Type B pancreatic cell (in vitro differentiated cells): ENCODE data around the gene RTN4IP1. TPM values are rescaled to one million over a fixed set of nuclear protein-coding genes. Genes with fewer than 3 reads are reported as not detected.

Source experiments
- DNase-seq: peaks from one replicate; pipeline ENCODE4 v3.0.0; 2021; ENCODE audit warnings: mixed read lengths; ENCODE audit not compliant: unreplicated experiment; ENCODE audit errors: extremely low spot score
- H3K27ac Mint-ChIP-seq: 2 replicates; pipeline ENCODE4 v1.8.0; 2021; ENCODE audit warnings: mild to moderate bottlenecking, mixed read lengths
- H3K27me3 Mint-ChIP-seq: 2 replicates; pipeline ENCODE4 v1.8.0; 2021; ENCODE audit warnings: mixed read lengths
- H3K36me3 Mint-ChIP-seq: 2 replicates; pipeline ENCODE4 v1.8.0; 2021; ENCODE audit warnings: mixed read lengths
- H3K4me1 Mint-ChIP-seq: one replicate; pipeline ENCODE4 v1.8.0; 2021; ENCODE audit warnings: mixed read lengths; ENCODE audit not compliant: unreplicated experiment
- H3K4me3 Mint-ChIP-seq: 2 replicates; pipeline ENCODE4 v1.8.0; 2021; ENCODE audit warnings: mild to moderate bottlenecking, mixed read lengths
- H3K9me3 Mint-ChIP-seq: 2 replicates; pipeline ENCODE4 v1.8.0; 2021; ENCODE audit warnings: mixed read lengths
- CTCF ChIP-seq: fragments of 200-600 bp; sonication (generic); conservative IDR thresholded peaks from 2 replicates; pipeline ENCODE4 v1.5.0; 2021; ENCODE audit warnings: antibody characterized with exemption, mild to moderate bottlenecking
- total RNA-seq: library from RNA; stranded (reverse); gene quantifications from 2 replicates; pipeline ENCODE4 v1.2.1, GENCODE V29; 2021; ENCODE audit warnings: low replicate concordance

RTN4IP1 gene
- total RNA-seq, 1 donor from 2014 or later = 8.6 TPM

GRCh38 chr6:106648651-106649308 is 19.5 kb upstream of the RTN4IP1 start:
- no peak for DNase-seq
- TF ChIP-seq CTCF = no peak
- H3K27me3 Mint-ChIP-seq = no peaks in the 10 kb centered on the region
- H3K27ac Mint-ChIP-seq = no peak overlapping the region
- H3K4me3 Mint-ChIP-seq = no peak overlapping the region
- H3K4me1 Mint-ChIP-seq = no peaks in the 10 kb centered on the region
- peaks cover 31% of the 10 kb centered on the region for H3K36me3 Mint-ChIP-seq
- H3K9me3 Mint-ChIP-seq = no peaks in the 10 kb centered on the region

GRCh38 chr6:106643061-106643460 is 13.8 kb upstream of the RTN4IP1 start:
- Mint-ChIP-seq H3K4me3 (no peak overlapping the region), H3K27me3 (no peaks in the 10 kb centered on the region), H3K36me3 (peaks cover 48% of the 10 kb centered on the region), H3K4me1 (peaks cover 10% of the 10 kb centered on the region), H3K27ac (no peak overlapping the region), H3K9me3 (no peaks in the 10 kb centered on the region)
- no peak for DNase-seq
- TF ChIP-seq CTCF = no peak

GRCh38 chr6:106642476-106642875 is 13.2 kb upstream of the RTN4IP1 start:
- Mint-ChIP-seq H3K36me3 (peaks cover 48% of the 10 kb centered on the region), H3K4me1 (peaks cover 16% of the 10 kb centered on the region), H3K27me3 (no peaks in the 10 kb centered on the region), H3K4me3 (no peak overlapping the region), H3K27ac (no peak overlapping the region), H3K9me3 (no peaks in the 10 kb centered on the region)
- TF ChIP-seq CTCF = no peak
- no peak for DNase-seq

- H3K27ac Mint-ChIP-seq = no peak overlapping the region
- H3K4me1 Mint-ChIP-seq = peaks cover 28% of the 10 kb centered on the region
- H3K36me3 Mint-ChIP-seq = peaks cover 42% of the 10 kb centered on the region
- H3K9me3 Mint-ChIP-seq = no peaks in the 10 kb centered on the region
- no peak overlapping the region for H3K4me3 Mint-ChIP-seq
- TF ChIP-seq CTCF = no peak
- H3K27me3 Mint-ChIP-seq = no peaks in the 10 kb centered on the region
- no peak for DNase-seq
These were observed 10.5 kb upstream of the RTN4IP1 start for GRCh38 chr6:106639812-106640211.

- Mint-ChIP-seq H3K27me3 (no peaks in the 10 kb centered on the region), H3K27ac (no peak overlapping the region), H3K4me1 (peaks cover 30% of the 10 kb centered on the region), H3K4me3 (no peak overlapping the region), H3K36me3 (peaks cover 38% of the 10 kb centered on the region), H3K9me3 (no peaks in the 10 kb centered on the region)
- TF ChIP-seq CTCF = no peak
- DNase-seq = no peak
These were observed 8.5 kb upstream of the RTN4IP1 start for GRCh38 chr6:106637717-106638341.
